GM23338 (cell line): ENCODE measurements around the gene ZNF76. TPM values are rescaled to one million over a fixed set of nuclear protein-coding genes. Genes with fewer than 3 reads are reported as not detected.
A peak's percentile ranks its signal among the peaks of the same experiment; 100 is the strongest.

ENCODE experiments used
- ATAC-seq: fragments of 200-7000 bp; cut with Tn5 transposase; 3 replicates; pipeline ENCODE4 v1.9.1; 2020
- DNase-seq: peaks from one replicate; pipeline ENCODE4 v3.0.0-alpha.2; 2015; ENCODE audit warnings: low spot score
- H2AFZ ChIP-seq: fragments of 200-600 bp; sonication (generic); 2 replicates; pipeline ENCODE4 v1.8.0; 2016; ENCODE audit warnings: antibody characterized with exemption, mild to moderate bottlenecking, moderate library complexity
- H3F3A ChIP-seq: fragments of 200-600 bp; sonication (generic); replicated peaks from 2 replicates; pipeline ENCODE4 v1.8.0; 2017; ENCODE audit warnings: antibody characterized with exemption, mixed run types, low read depth
- H3K27ac ChIP-seq: fragments of 200-600 bp; sonication (generic); 2 replicates; pipeline ENCODE4 v1.6.1; 2016; ENCODE audit warnings: low read depth
- H3K27me3 ChIP-seq: fragments of 200-600 bp; sonication (generic); 2 replicates; pipeline ENCODE4 v1.8.0; 2016; ENCODE audit warnings: mild to moderate bottlenecking, mixed run types, moderate library complexity; ENCODE audit not compliant: insufficient read depth
- H3K36me3 ChIP-seq: fragments of 200-600 bp; sonication (generic); 2 replicates; pipeline ENCODE4 v1.8.0; 2016; ENCODE audit warnings: mild to moderate bottlenecking; ENCODE audit not compliant: insufficient read depth
- H3K4me1 ChIP-seq: fragments of 200-600 bp; sonication (generic); 2 replicates; pipeline ENCODE4 v1.8.0; 2016; ENCODE audit warnings: mild to moderate bottlenecking, moderate library complexity; ENCODE audit not compliant: insufficient read depth
- H3K4me2 ChIP-seq: fragments of 200-600 bp; sonication (generic); 2 replicates; pipeline ENCODE4 v1.7.1; 2017; ENCODE audit warnings: mixed run types
- H3K4me3 ChIP-seq: fragments of 200-600 bp; sonication (generic); 2 replicates; pipeline ENCODE4 v1.6.1; 2016; ENCODE audit warnings: mixed run types
- H3K79me2 ChIP-seq: fragments of 200-600 bp; sonication (generic); replicated peaks from 2 replicates; pipeline ENCODE4 v1.8.0; 2017; ENCODE audit warnings: mild to moderate bottlenecking; ENCODE audit not compliant: insufficient read depth
- H3K9me2 ChIP-seq: fragments of 200-600 bp; sonication (generic); 2 replicates; pipeline ENCODE4 v1.8.0; 2017; ENCODE audit not compliant: insufficient read depth
- H4K20me1 ChIP-seq: fragments of 200-600 bp; sonication (generic); replicated peaks from 2 replicates; pipeline ENCODE4 v1.8.0; 2017; ENCODE audit warnings: mild to moderate bottlenecking; ENCODE audit not compliant: insufficient read depth
- H3K27ac Mint-ChIP-seq: 2 replicates; pipeline ENCODE4 v1.8.0; 2020; ENCODE audit warnings: inconsistent platforms, mild to moderate bottlenecking, moderate library complexity, mixed read lengths
- H3K27me3 Mint-ChIP-seq: 3 replicates; pipeline ENCODE4 v1.8.0; 2022; ENCODE audit warnings: low read depth, mild to moderate bottlenecking, moderate library complexity, mixed read lengths, inconsistent platforms; ENCODE audit not compliant: insufficient read depth, poor library complexity
- H3K36me3 Mint-ChIP-seq: 3 replicates; pipeline ENCODE4 v1.8.0; 2021; ENCODE audit warnings: low read depth, mild to moderate bottlenecking, inconsistent platforms, moderate library complexity, mixed read lengths
- H3K4me1 Mint-ChIP-seq: 3 replicates; pipeline ENCODE4 v1.8.0; 2020; ENCODE audit warnings: mild to moderate bottlenecking, inconsistent platforms, mixed read lengths
- H3K4me3 Mint-ChIP-seq: 3 replicates; pipeline ENCODE4 v1.8.0; 2021; ENCODE audit warnings: moderate library complexity, mild to moderate bottlenecking, inconsistent platforms, mixed read lengths
- H3K9me3 Mint-ChIP-seq: 3 replicates; pipeline ENCODE4 v1.8.0; 2020; ENCODE audit warnings: moderate library complexity, mild to moderate bottlenecking, inconsistent platforms, mixed read lengths
- CREB1 ChIP-seq: fragments of 250-450 bp; sonication (Bioruptor Pico); IDR thresholded peaks from 2 replicates; pipeline ENCODE4 v1.5.0; 2020; ENCODE audit warnings: low read depth, mild to moderate bottlenecking, moderate library complexity
- CTCF ChIP-seq, 2 experiments: fragments of 200-600 bp in 1 of 2; sonication (generic) in 1 of 2; conservative IDR thresholded peaks; 2 replicates each; pipeline versions ENCODE4 v1.5.1 to v1.6.1; 2016 to 2017; ENCODE audit warnings: antibody characterized with exemption in 2 of 2, low read depth in 2 of 2, mild to moderate bottlenecking in 2 of 2, moderate library complexity in 1 of 2
- ETS1 ChIP-seq: IDR thresholded peaks from 2 replicates; pipeline ENCODE4 v1.6.1; 2016; ENCODE audit warnings: antibody characterized with exemption
- EZH2 ChIP-seq: fragments of 200-600 bp; sonication (generic); IDR thresholded peaks from one replicate; pipeline ENCODE4 v1.8.0; 2017; ENCODE audit warnings: antibody characterized with exemption, mild to moderate bottlenecking, low read depth; ENCODE audit not compliant: unreplicated experiment
- EZH2phosphoT487 ChIP-seq: fragments of 200-600 bp; sonication (generic); IDR thresholded peaks from one replicate; pipeline ENCODE4 v1.8.1; 2018; ENCODE audit warnings: antibody characterized with exemption; ENCODE audit not compliant: unreplicated experiment
- JUNB ChIP-seq: IDR thresholded peaks from one replicate; pipeline ENCODE4 v1.6.1; 2016; ENCODE audit warnings: antibody characterized with exemption; ENCODE audit not compliant: unreplicated experiment
- NANOG ChIP-seq: IDR thresholded peaks from 2 replicates; pipeline ENCODE4 v1.6.1; 2016; ENCODE audit warnings: antibody characterized with exemption, borderline replicate concordance
- POLR2AphosphoS5 ChIP-seq: IDR thresholded peaks from 2 replicates; pipeline ENCODE4 v1.6.1; 2016; ENCODE audit warnings: antibody characterized with exemption, low read depth
- REST ChIP-seq: IDR thresholded peaks from one replicate; pipeline ENCODE4 v1.6.1; 2018; ENCODE audit warnings: antibody characterized with exemption; ENCODE audit not compliant: unreplicated experiment
- STAT1 ChIP-seq: IDR thresholded peaks from one replicate; pipeline ENCODE4 v1.6.1; 2016; ENCODE audit warnings: antibody characterized with exemption; ENCODE audit not compliant: unreplicated experiment
- ZNF114 ChIP-seq: fragments of 250-450 bp; sonication (Bioruptor Pico); IDR thresholded peaks from 2 replicates; pipeline ENCODE4 v1.5.0; 2020; ENCODE audit warnings: mild to moderate bottlenecking, moderate library complexity
- ZNF331 ChIP-seq: fragments of 250-450 bp; sonication (Bioruptor Pico); IDR thresholded peaks from 2 replicates; pipeline ENCODE4 v1.5.0; 2020; ENCODE audit warnings: low read depth, mild to moderate bottlenecking, moderate library complexity
- ZNF462 ChIP-seq: fragments of 250-450 bp; sonication (Bioruptor Pico); IDR thresholded peaks from 2 replicates; pipeline ENCODE4 v1.5.0; 2020; ENCODE audit warnings: mild to moderate bottlenecking, moderate library complexity
- polyA plus RNA-seq: library from polyadenylated mRNA; unstranded; fragments of >200 nt; fragmentation: Nextera tagmentation; extraction: Ambion mirVana; gene quantifications from 2 replicates; pipeline ENCODE4 v1.2.1, GENCODE V29; 2016
- total RNA-seq: library from RNA; depleted of rRNA; stranded (reverse); fragments of >200 nt; shearing (Covaris generic); gene quantifications from 2 replicates; pipeline ENCODE4 v1.2.3, GENCODE V29; 2014

Gene ZNF76
- total and polyA plus RNA-seq, 2 experiments from 2014 or later = 12.5 to 18.8 TPM

GRCh38 chr6:35312076-35312800 lies 52.7 kb downstream of the ZNF76 start:
- peaks cover 13% of the 10 kb centered on the region for H3K27me3 Mint-ChIP-seq
- no peak overlapping the region for H3K27ac Mint-ChIP-seq

More at GRCh38 chr6:35312076-35312800, 52.7 kb downstream of the ZNF76 start:
- Histone ChIP-seq H3K4me2 (no peak overlapping the region), H3K36me3 (no peaks in the 10 kb centered on the region), H3K4me3 (no peak overlapping the region), H3K9me2 (no peaks in the 10 kb centered on the region), H3K27ac (no peak overlapping the region), H3F3A (no peaks in the 10 kb centered on the region), H2AFZ (no peak overlapping the region), H3K4me1 (peaks cover 3% of the 10 kb centered on the region; the same call in 1 of the 2 replicates), H3K79me2 (no peaks in the 10 kb centered on the region), H4K20me1 (no peaks in the 10 kb centered on the region), H3K27me3 (peaks cover 15% of the 10 kb centered on the region)
- Mint-ChIP-seq H3K9me3 (no peaks in the 10 kb centered on the region), H3K36me3 (no peaks in the 10 kb centered on the region; the same call in 2 of the 3 replicates), H3K4me3 (no peak overlapping the region), H3K4me1 (peaks cover 2% of the 10 kb centered on the region)
- TF ChIP-seq EZH2 = no peak
- no peak for TF ChIP-seq STAT1
- no peak for TF ChIP-seq REST
- no peak for TF ChIP-seq ETS1
- TF ChIP-seq NANOG = no peak
- no peak for TF ChIP-seq ZNF114
- no peak for TF ChIP-seq JUNB
- no peak for TF ChIP-seq CTCF (conservative IDR thresholded peaks at IDR 0.05; ENCODE audit: low read depth in 2 of 2)
- TF ChIP-seq CREB1 (CRISPR knock-in tag) = no peak
- no peak for TF ChIP-seq POLR2AphosphoS5
- no peak for TF ChIP-seq ZNF462
- TF ChIP-seq EZH2phosphoT487 = no peak
- no peak for TF ChIP-seq ZNF331 (CRISPR knock-in tag)
- ATAC-seq = peak; percentile 68
- DNase-seq = no peak
